OCI-LY1 (cell line): ENCODE results near the gene UBC.
"Not testable (repeated sequence)": the region's sequence is repeated elsewhere in the genome, so short reads cannot be mapped to it uniquely, and the experiment has no call there.

Experiments used
- H2AFZ ChIP-seq: fragments of 200-600 bp; sonication (generic), shearing (Covaris generic); 2 replicates; pipeline ENCODE4 v1.6.0; 2014; ENCODE audit warnings: antibody characterized with exemption, mild to moderate bottlenecking, low read length
- H3F3A ChIP-seq: fragments of 200-600 bp; sonication (generic), shearing (Covaris generic); 2 replicates; pipeline ENCODE4 v1.6.0; 2014; ENCODE audit warnings: mild to moderate bottlenecking, antibody characterized with exemption, low read length, moderate library complexity; ENCODE audit not compliant: insufficient read depth
- H3K27ac ChIP-seq: fragments of 200-600 bp; sonication (generic); 2 replicates; pipeline ENCODE4 v1.5.1; 2014; ENCODE audit warnings: low read length, mixed run types, mild to moderate bottlenecking, low read depth; ENCODE audit not compliant: poor library complexity, severe bottlenecking
- H3K27me3 ChIP-seq: fragments of 200-600 bp; sonication (generic); 2 replicates; pipeline ENCODE4 v1.6.0; 2014; ENCODE audit warnings: antibody characterized with exemption, mild to moderate bottlenecking, low read length, moderate library complexity; ENCODE audit not compliant: insufficient read depth
- H3K36me3 ChIP-seq: fragments of 200-600 bp; sonication (generic); 2 replicates; pipeline ENCODE4 v1.6.1; 2014; ENCODE audit warnings: mild to moderate bottlenecking, antibody characterized with exemption, low read length, moderate library complexity, mixed read lengths; ENCODE audit not compliant: insufficient read depth
- H3K4me1 ChIP-seq: fragments of 200-600 bp; sonication (generic); 2 replicates; pipeline ENCODE4 v1.5.1; 2014; ENCODE audit warnings: mild to moderate bottlenecking, low read length, moderate library complexity; ENCODE audit not compliant: insufficient read depth, severe bottlenecking
- H3K4me2 ChIP-seq: fragments of 200-600 bp; sonication (generic), shearing (Covaris generic); 2 replicates; pipeline ENCODE4 v1.6.1; 2014; ENCODE audit warnings: low read length
- H3K4me3 ChIP-seq: fragments of 200-600 bp; sonication (generic); 2 replicates; pipeline ENCODE4 v1.5.1; 2014; ENCODE audit warnings: low read length, low read depth, mild to moderate bottlenecking, mixed read lengths; ENCODE audit not compliant: poor library complexity, severe bottlenecking
- H3K79me2 ChIP-seq: fragments of 200-600 bp; shearing (Covaris generic); 2 replicates; pipeline ENCODE4 v1.6.1; 2016; ENCODE audit warnings: mixed run types, low read length, mixed read lengths; ENCODE audit not compliant: insufficient read depth
- H3K9ac ChIP-seq: fragments of 200-600 bp; sonication (generic), shearing (Covaris generic); 2 replicates; pipeline ENCODE4 v1.6.1; 2014; ENCODE audit warnings: mild to moderate bottlenecking, low read length, mixed read lengths
- H3K9me2 ChIP-seq: fragments of 200-600 bp; sonication (generic), shearing (Covaris generic); 2 replicates; pipeline ENCODE4 v1.6.1; 2014; ENCODE audit warnings: low read depth, mild to moderate bottlenecking, low read length, mixed read lengths
- H3K9me3 ChIP-seq: fragments of 200-600 bp; shearing (Covaris generic); 2 replicates; pipeline ENCODE4 v1.6.1; 2014; ENCODE audit warnings: low read length, mixed read lengths
- H4K20me1 ChIP-seq: fragments of 200-600 bp; sonication (generic), shearing (Covaris generic); 2 replicates; pipeline ENCODE4 v1.6.0; 2016; ENCODE audit warnings: mild to moderate bottlenecking, low read length; ENCODE audit not compliant: insufficient read depth
- EZH2 ChIP-seq: fragments of 200-600 bp; sonication (generic), shearing (Covaris generic); IDR thresholded peaks from 2 replicates; pipeline ENCODE4 v1.8.0; 2017; ENCODE audit warnings: borderline replicate concordance, mixed run types, mild to moderate bottlenecking, antibody characterized with exemption, low read length, moderate library complexity, mixed read lengths
- TF ChIP-seq, protein P1 (sequence below): fragments of 200-600 bp; sonication (generic), shearing (Covaris generic); IDR thresholded peaks from 2 replicates; pipeline ENCODE4 v1.5.1; 2017; ENCODE audit warnings: mild to moderate bottlenecking, antibody characterized with exemption, low read length, moderate library complexity, mixed read lengths

UBC gene

DNA sequence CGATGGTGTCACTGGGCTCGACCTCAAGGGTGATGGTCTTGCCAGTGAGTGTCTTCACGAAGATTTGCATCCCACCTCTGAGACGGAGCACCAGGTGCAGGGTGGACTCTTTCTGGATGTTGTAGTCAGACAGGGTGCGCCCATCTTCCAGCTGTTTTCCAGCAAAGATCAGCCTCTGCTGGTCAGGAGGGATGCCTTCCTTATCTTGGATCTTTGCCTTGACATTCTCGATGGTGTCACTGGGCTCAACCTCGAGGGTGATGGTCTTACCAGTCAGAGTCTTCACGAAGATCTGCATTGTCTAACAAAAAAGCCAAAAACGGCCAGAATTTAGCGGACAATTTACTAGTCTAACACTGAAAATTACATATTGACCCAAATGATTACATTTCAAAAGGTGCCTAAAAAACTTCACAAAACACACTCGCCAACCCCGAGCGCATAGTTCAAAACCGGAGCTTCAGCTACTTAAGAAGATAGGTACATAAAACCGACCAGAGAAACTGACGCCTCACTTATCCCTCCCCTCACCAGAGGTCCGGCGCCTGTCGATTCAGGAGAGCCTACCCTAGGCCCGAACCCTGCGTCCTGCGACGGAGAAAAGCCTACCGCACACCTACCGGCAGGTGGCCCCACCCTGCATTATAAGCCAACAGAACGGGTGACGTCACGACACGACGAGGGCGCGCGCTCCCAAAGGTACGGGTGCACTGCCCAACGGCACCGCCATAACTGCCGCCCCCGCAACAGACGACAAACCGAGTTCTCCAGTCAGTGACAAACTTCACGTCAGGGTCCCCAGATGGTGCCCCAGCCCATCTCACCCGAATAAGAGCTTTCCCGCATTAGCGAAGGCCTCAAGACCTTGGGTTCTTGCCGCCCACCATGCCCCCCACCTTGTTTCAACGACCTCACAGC is 717 bp downstream of the UBC start:
- Histone ChIP-seq H4K20me1 (no peaks in the 10 kb centered on the region), H2AFZ (no peak overlapping the region), H3F3A (peaks cover 47% of the 10 kb centered on the region), H3K4me1 (peaks cover 40% of the 10 kb centered on the region), H3K4me2 (peak overlapping the region; percentile 89), H3K36me3 (peaks cover 36% of the 10 kb centered on the region), H3K9me2 (no peaks in the 10 kb centered on the region), H3K9me3 (no peaks in the 10 kb centered on the region), H3K4me3 (peak overlapping the region; percentile 97), H3K79me2 (peaks cover 12% of the 10 kb centered on the region), H3K27ac (peak overlapping the region; percentile 100), H3K27me3 (no peaks in the 10 kb centered on the region), H3K9ac (peak overlapping the region; percentile 98)
- TF ChIP-seq EZH2: no peak
- TF ChIP-seq, protein P1, sequence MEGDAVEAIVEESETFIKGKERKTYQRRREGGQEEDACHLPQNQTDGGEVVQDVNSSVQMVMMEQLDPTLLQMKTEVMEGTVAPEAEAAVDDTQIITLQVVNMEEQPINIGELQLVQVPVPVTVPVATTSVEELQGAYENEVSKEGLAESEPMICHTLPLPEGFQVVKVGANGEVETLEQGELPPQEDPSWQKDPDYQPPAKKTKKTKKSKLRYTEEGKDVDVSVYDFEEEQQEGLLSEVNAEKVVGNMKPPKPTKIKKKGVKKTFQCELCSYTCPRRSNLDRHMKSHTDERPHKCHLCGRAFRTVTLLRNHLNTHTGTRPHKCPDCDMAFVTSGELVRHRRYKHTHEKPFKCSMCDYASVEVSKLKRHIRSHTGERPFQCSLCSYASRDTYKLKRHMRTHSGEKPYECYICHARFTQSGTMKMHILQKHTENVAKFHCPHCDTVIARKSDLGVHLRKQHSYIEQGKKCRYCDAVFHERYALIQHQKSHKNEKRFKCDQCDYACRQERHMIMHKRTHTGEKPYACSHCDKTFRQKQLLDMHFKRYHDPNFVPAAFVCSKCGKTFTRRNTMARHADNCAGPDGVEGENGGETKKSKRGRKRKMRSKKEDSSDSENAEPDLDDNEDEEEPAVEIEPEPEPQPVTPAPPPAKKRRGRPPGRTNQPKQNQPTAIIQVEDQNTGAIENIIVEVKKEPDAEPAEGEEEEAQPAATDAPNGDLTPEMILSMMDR: peak; percentile 62

DNA sequence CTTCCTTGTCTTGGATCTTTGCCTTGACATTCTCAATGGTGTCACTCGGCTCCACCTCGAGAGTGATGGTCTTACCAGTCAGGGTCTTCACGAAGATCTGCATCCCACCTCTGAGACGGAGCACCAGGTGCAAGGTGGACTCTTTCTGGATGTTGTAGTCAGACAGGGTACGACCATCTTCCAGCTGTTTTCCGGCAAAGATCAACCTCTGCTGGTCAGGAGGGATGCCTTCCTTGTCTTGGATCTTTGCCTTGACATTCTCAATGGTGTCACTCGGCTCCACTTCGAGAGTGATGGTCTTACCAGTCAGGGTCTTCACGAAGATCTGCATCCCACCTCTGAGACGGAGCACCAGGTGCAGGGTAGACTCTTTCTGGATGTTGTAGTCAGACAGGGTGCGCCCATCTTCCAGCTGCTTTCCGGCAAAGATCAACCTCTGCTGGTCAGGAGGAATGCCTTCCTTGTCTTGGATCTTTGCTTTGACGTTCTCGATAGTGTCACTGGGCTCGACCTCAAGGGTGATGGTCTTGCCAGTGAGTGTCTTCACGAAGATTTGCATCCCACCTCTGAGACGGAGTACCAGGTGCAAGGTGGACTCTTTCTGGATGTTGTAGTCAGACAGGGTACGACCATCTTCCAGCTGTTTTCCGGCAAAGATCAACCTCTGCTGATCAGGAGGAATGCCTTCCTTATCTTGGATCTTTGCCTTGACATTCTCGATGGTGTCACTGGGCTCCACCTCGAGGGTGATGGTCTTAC is 1.7 kb downstream of the UBC start:
- H3K9me3 ChIP-seq, H3K9ac ChIP-seq, H3K9me2 ChIP-seq, H2AFZ ChIP-seq, H3K27me3 ChIP-seq, H4K20me1 ChIP-seq, H3K27ac ChIP-seq, H3K4me2 ChIP-seq: not testable (repeated sequence)
- peak overlapping the region; percentile 97 for H3K4me3 ChIP-seq
- peaks cover 36% of the 10 kb centered on the region for H3K36me3 ChIP-seq
- peaks cover 12% of the 10 kb centered on the region for H3K79me2 ChIP-seq
- peaks cover 40% of the 10 kb centered on the region for H3F3A ChIP-seq
- H3K4me1 ChIP-seq: peaks cover 29% of the 10 kb centered on the region

- H2AFZ ChIP-seq, H3K9me2 ChIP-seq, H3K27me3 ChIP-seq, H3K4me2 ChIP-seq, H3K27ac ChIP-seq, H3K9ac ChIP-seq, H3K4me3 ChIP-seq, H4K20me1 ChIP-seq, H3K9me3 ChIP-seq: not testable (repeated sequence)
- Histone ChIP-seq H3K36me3 (peaks cover 36% of the 10 kb centered on the region), H3K4me1 (peaks cover 18% of the 10 kb centered on the region), H3F3A (peaks cover 31% of the 10 kb centered on the region), H3K79me2 (peaks cover 12% of the 10 kb centered on the region)
These were observed 2.9 kb downstream of the UBC start for GRCh38 chr12:124911521-124911920.
